ENCODE measurements around the gene JPH2.

The JPH2 gene

GRCh38 chr20:44073011-44073674, 113.8 kb downstream of the JPH2 start:
- DNase-seq = no peak

- DNase-seq = no peak
Measured at GRCh38 chr20:44072384-44072783, 114.6 kb downstream of the JPH2 start.

GRCh38 chr20:44071526-44072111, 115.4 kb downstream of the JPH2 start:
- DNase-seq = no peak

- no peak for DNase-seq
Measured at GRCh38 chr20:44071057-44071456, 115.9 kb downstream of the JPH2 start.

- DNase-seq = no peak
Measured at GRCh38 chr20:44070139-44070900, 116.7 kb downstream of the JPH2 start.

- DNase-seq = no peak
Measured at GRCh38 chr20:44069203-44070011, 117.6 kb downstream of the JPH2 start.

GRCh38 chr20:44068316-44069201, 118.4 kb downstream of the JPH2 start:
- no peak for DNase-seq

- DNase-seq = no peak
Measured at GRCh38 chr20:44067650-44068081, 119.3 kb downstream of the JPH2 start.

GRCh38 chr20:44066645-44067606, 120.1 kb downstream of the JPH2 start:
- no peak for DNase-seq

- no peak for DNase-seq
Measured at GRCh38 chr20:44065401-44066340, 121.3 kb downstream of the JPH2 start.

- no peak for DNase-seq
Measured at GRCh38 chr20:44064501-44065400, 122.2 kb downstream of the JPH2 start.
